MG63 (cell line): ENCODE measurements around the gene IRX2. TPM values are rescaled to one million over a fixed set of nuclear protein-coding genes. Genes with fewer than 3 reads are reported as not detected.

ENCODE experiments used
- DNase-seq: peaks from one replicate; pipeline ENCODE4 v3.0.0-alpha.2; 2020
- H3K27me3 ChIP-seq: fragments of 250-450 bp; sonication (Bioruptor Pico); 2 replicates; pipeline ENCODE4 v1.5.1; 2020; ENCODE audit warnings: mild to moderate bottlenecking, moderate library complexity
- H3K36me3 ChIP-seq: fragments of 250-450 bp; sonication (Bioruptor Pico); 2 replicates; pipeline ENCODE4 v1.5.1; 2020; ENCODE audit warnings: mild to moderate bottlenecking, moderate library complexity
- H3K4me3 ChIP-seq: fragments of 250-450 bp; sonication (Bioruptor Pico); 2 replicates; pipeline ENCODE4 v1.5.1; 2020; ENCODE audit warnings: mild to moderate bottlenecking, moderate library complexity
- H3K9me3 ChIP-seq: fragments of 250-450 bp; sonication (Bioruptor Pico); 2 replicates; pipeline ENCODE4 v1.5.1; 2020; ENCODE audit warnings: mild to moderate bottlenecking, moderate library complexity
- total RNA-seq: library from RNA; depleted of rRNA; stranded (reverse); fragments of >200 nt; shearing (Covaris generic); gene quantifications from 2 replicates; pipeline ENCODE4 v1.2.3, GENCODE V29; 2014; ENCODE audit warnings: low replicate concordance

The IRX2 gene
- total RNA-seq, 1 experiment from 2014 or later, result 21.5 TPM

GRCh38 chr5:2748861-2749513, 2.5 kb downstream of the IRX2 start:
- no peaks in the 10 kb centered on the region for H3K9me3 ChIP-seq
- DNase-seq, result no peak
- no peaks in the 10 kb centered on the region for H3K27me3 ChIP-seq
- H3K4me3 ChIP-seq, result no peak overlapping the region
- peaks cover 54% of the 10 kb centered on the region for H3K36me3 ChIP-seq

- H3K4me3 ChIP-seq, result no peak overlapping the region
- H3K9me3 ChIP-seq, result no peaks in the 10 kb centered on the region
- no peaks in the 10 kb centered on the region for H3K27me3 ChIP-seq
- no peak for DNase-seq
- peaks cover 59% of the 10 kb centered on the region for H3K36me3 ChIP-seq
Observed at GRCh38 chr5:2748179-2748860, 3.2 kb downstream of the IRX2 start.

GRCh38 chr5:2747363-2748162, 3.9 kb downstream of the IRX2 start:
- DNase-seq, result no peak
- Histone ChIP-seq H3K4me3 (no peak overlapping the region), H3K9me3 (no peaks in the 10 kb centered on the region), H3K36me3 (peaks cover 64% of the 10 kb centered on the region), H3K27me3 (no peaks in the 10 kb centered on the region)

GRCh38 chr5:2746561-2747032, 4.9 kb downstream of the IRX2 start:
- DNase-seq, result no peak
- H3K4me3 ChIP-seq, result no peak overlapping the region
- no peaks in the 10 kb centered on the region for H3K27me3 ChIP-seq
- H3K9me3 ChIP-seq, result no peaks in the 10 kb centered on the region
- peaks cover 67% of the 10 kb centered on the region for H3K36me3 ChIP-seq

- H3K4me3 ChIP-seq, result no peak overlapping the region
- peaks cover 61% of the 10 kb centered on the region for H3K36me3 ChIP-seq
- no peaks in the 10 kb centered on the region for H3K9me3 ChIP-seq
- no peaks in the 10 kb centered on the region for H3K27me3 ChIP-seq
- no peak for DNase-seq
Observed at GRCh38 chr5:2744485-2744884, 7.0 kb downstream of the IRX2 start.

GRCh38 chr5:2742921-2743679, 8.4 kb downstream of the IRX2 start:
- no peaks in the 10 kb centered on the region for H3K9me3 ChIP-seq
- no peak overlapping the region for H3K4me3 ChIP-seq
- peaks cover 53% of the 10 kb centered on the region for H3K36me3 ChIP-seq
- no peak for DNase-seq
- no peaks in the 10 kb centered on the region for H3K27me3 ChIP-seq

- Histone ChIP-seq H3K9me3 (no peaks in the 10 kb centered on the region), H3K27me3 (no peaks in the 10 kb centered on the region), H3K36me3 (peaks cover 42% of the 10 kb centered on the region), H3K4me3 (no peak overlapping the region)
- no peak for DNase-seq
Observed at GRCh38 chr5:2741956-2742355, 9.5 kb downstream of the IRX2 start.

GRCh38 chr5:2740876-2741555, 10.5 kb downstream of the IRX2 start:
- DNase-seq, result no peak
- peaks cover 35% of the 10 kb centered on the region for H3K36me3 ChIP-seq
- H3K9me3 ChIP-seq, result no peaks in the 10 kb centered on the region
- no peak overlapping the region for H3K4me3 ChIP-seq
- H3K27me3 ChIP-seq, result no peaks in the 10 kb centered on the region

GRCh38 chr5:2740051-2740875, 11.2 kb downstream of the IRX2 start:
- Histone ChIP-seq H3K27me3 (no peaks in the 10 kb centered on the region), H3K4me3 (peak overlapping the region; percentile 68), H3K36me3 (peaks cover 27% of the 10 kb centered on the region), H3K9me3 (no peaks in the 10 kb centered on the region)
- no peak for DNase-seq

GRCh38 chr5:2739360-2740050, 12.0 kb downstream of the IRX2 start:
- peak; percentile 60 for DNase-seq
- Histone ChIP-seq H3K27me3 (no peaks in the 10 kb centered on the region), H3K9me3 (no peaks in the 10 kb centered on the region), H3K4me3 (peak overlapping the region; percentile 68), H3K36me3 (peaks cover 20% of the 10 kb centered on the region)

GRCh38 chr5:2738700-2739359, 12.6 kb downstream of the IRX2 start:
- no peak for DNase-seq
- H3K9me3 ChIP-seq, result no peaks in the 10 kb centered on the region
- H3K27me3 ChIP-seq, result no peaks in the 10 kb centered on the region; the same call in 1 of the 2 replicates
- peak overlapping the region; percentile 68 for H3K4me3 ChIP-seq
- peaks cover 13% of the 10 kb centered on the region for H3K36me3 ChIP-seq

GRCh38 chr5:2738156-2738699, 13.2 kb downstream of the IRX2 start:
- Histone ChIP-seq H3K9me3 (no peaks in the 10 kb centered on the region), H3K36me3 (peaks cover 10% of the 10 kb centered on the region), H3K27me3 (no peaks in the 10 kb centered on the region; the same call in 1 of the 2 replicates), H3K4me3 (no peak overlapping the region)
- no peak for DNase-seq

GRCh38 chr5:2737273-2738155, 14.0 kb downstream of the IRX2 start:
- H3K36me3 ChIP-seq, result peaks cover 5% of the 10 kb centered on the region
- no peaks in the 10 kb centered on the region; the same call in 1 of the 2 replicates for H3K27me3 ChIP-seq
- H3K4me3 ChIP-seq, result no peak overlapping the region
- H3K9me3 ChIP-seq, result no peaks in the 10 kb centered on the region
- no peak for DNase-seq
